GM21825 (cell line): ENCODE measurements around the gene CEP131.
"Not testable (repeated sequence)": the region's sequence is repeated elsewhere in the genome, so short reads cannot be mapped to it uniquely, and the experiment has no call there.

Experiments
- ATAC-seq: cut with Tn5 transposase; IDR thresholded peaks from one replicate; pipeline ENCODE4 v1.9.1; 2021; ENCODE audit warnings: mild to moderate bottlenecking, moderate library complexity; ENCODE audit not compliant: unreplicated experiment

CEP131 gene

GRCh38 chr17:81228834-81229665 lies 6.3 kb upstream of the CEP131 start:
- ATAC-seq: no peak

- no peak for ATAC-seq
Measured at GRCh38 chr17:81228420-81228819, 5.7 kb upstream of the CEP131 start.

GRCh38 chr17:81227630-81228029 lies 4.9 kb upstream of the CEP131 start:
- ATAC-seq: not testable (repeated sequence)

- no peak for ATAC-seq
Measured at GRCh38 chr17:81223762-81224130, 981 bp upstream of the CEP131 start.

- ATAC-seq: peak; percentile 9
Measured at GRCh38 chr17:81222620-81222905, 202 bp downstream of the CEP131 start.

- ATAC-seq: no peak
Measured at GRCh38 chr17:81221842-81222619, 734 bp downstream of the CEP131 start.

- no peak for ATAC-seq
Measured at GRCh38 chr17:81221371-81221841, 1.4 kb downstream of the CEP131 start.

GRCh38 chr17:81219476-81220180 lies 3.1 kb downstream of the CEP131 start:
- no peak for ATAC-seq

GRCh38 chr17:81218991-81219390 lies 3.8 kb downstream of the CEP131 start:
- ATAC-seq: no peak

GRCh38 chr17:81218459-81218858 lies 4.3 kb downstream of the CEP131 start:
- no peak for ATAC-seq

- no peak for ATAC-seq
Measured at GRCh38 chr17:81217491-81217890, 5.3 kb downstream of the CEP131 start.

- ATAC-seq: no peak
Measured at GRCh38 chr17:81213978-81214377, 8.8 kb downstream of the CEP131 start.

- ATAC-seq: no peak
Measured at GRCh38 chr17:81212365-81212764, 10.4 kb downstream of the CEP131 start.

- no peak for ATAC-seq
Measured at GRCh38 chr17:81210868-81211267, 11.9 kb downstream of the CEP131 start.

GRCh38 chr17:81210466-81210865 lies 12.3 kb downstream of the CEP131 start:
- ATAC-seq: no peak

GRCh38 chr17:81209141-81209540 lies 13.6 kb downstream of the CEP131 start:
- no peak for ATAC-seq

- ATAC-seq: no peak
Measured at GRCh38 chr17:81208651-81209050, 14.1 kb downstream of the CEP131 start.

- ATAC-seq: no peak
Measured at GRCh38 chr17:81207610-81208581, 14.9 kb downstream of the CEP131 start.

- ATAC-seq: no peak
Measured at GRCh38 chr17:81206657-81207056, 16.1 kb downstream of the CEP131 start.

- no peak for ATAC-seq
Measured at GRCh38 chr17:81206166-81206565, 16.6 kb downstream of the CEP131 start.
